NT2/D1 (cell line): ENCODE results near the gene CCDC57.

Experiments
- SUZ12 ChIP-seq: IDR thresholded peaks from 2 replicates; pipeline ENCODE4 v1.6.1; 2011; ENCODE audit not compliant: insufficient read length, insufficient read depth; ENCODE audit errors: extremely low read depth
- ZNF274 ChIP-seq: IDR thresholded peaks from 2 replicates; pipeline ENCODE4 v1.6.1; 2011; ENCODE audit warnings: mild to moderate bottlenecking, low read depth, low read length

DNA sequence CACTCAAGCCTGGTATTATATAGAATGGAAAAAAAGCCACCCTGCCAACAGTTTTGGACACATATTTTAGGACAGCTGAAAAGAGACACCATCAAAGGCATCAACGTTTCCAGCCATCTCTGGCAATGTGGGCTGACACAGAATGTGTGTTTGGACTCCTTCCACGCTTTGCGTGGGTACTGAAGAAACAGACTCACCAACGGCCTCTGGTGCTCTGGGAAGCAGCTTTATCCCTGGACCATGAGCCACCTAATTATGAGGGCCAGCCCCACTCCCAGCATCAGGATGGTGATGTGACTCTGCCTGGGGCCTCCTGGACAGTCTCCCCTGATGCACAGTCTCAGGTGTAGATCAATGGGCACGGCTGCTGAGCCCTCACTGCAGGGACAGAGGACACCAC is 27.9 kb downstream of the CCDC57 start:
- no peak for TF ChIP-seq ZNF274
- no peak for TF ChIP-seq SUZ12
